PFSK-1 (cell line): ENCODE results near the gene DST.

ENCODE experiments used
- FOXP2 ChIP-seq: optimal IDR thresholded peaks from 2 replicates; pipeline ENCODE3; 2011; ENCODE audit warnings: borderline replicate concordance, control low read depth, inconsistent platforms; ENCODE audit not compliant: insufficient read depth; ENCODE audit errors: extremely low read length, extremely low read depth
- POLR2AphosphoS5 ChIP-seq: IDR thresholded peaks from 2 replicates; pipeline ENCODE4 v1.6.1; 2012; ENCODE audit warnings: low read depth, mild to moderate bottlenecking, control low read depth, low read length, moderate library complexity
- REST ChIP-seq, 2 experiments: IDR thresholded peaks; 2 replicates each; pipeline versions ENCODE4 v1.6.1 to v1.8.0; 2011 to 2012; ENCODE audit warnings: low read depth in 2 of 2, low read length in 2 of 2, control low read depth in 1 of 2, inconsistent platforms in 1 of 2, mild to moderate bottlenecking in 1 of 2, moderate library complexity in 1 of 2; ENCODE audit not compliant: insufficient read depth in 1 of 2
- SIN3A ChIP-seq: IDR thresholded peaks from 2 replicates; pipeline ENCODE4 v1.6.1; 2012; ENCODE audit warnings: mild to moderate bottlenecking, low read length, moderate library complexity, borderline replicate concordance; ENCODE audit not compliant: insufficient read depth
- TAF1 ChIP-seq: IDR thresholded peaks from 2 replicates; pipeline ENCODE4 v1.6.1; 2012; ENCODE audit warnings: low read length, control low read depth, borderline replicate concordance; ENCODE audit not compliant: insufficient read depth

The DST gene

GRCh38 chr6:56511591-56511990, 131.1 kb downstream of the DST start:
- TF ChIP-seq SIN3A: no peak
- TF ChIP-seq POLR2AphosphoS5: no peak

GRCh38 chr6:56510984-56511531, 131.6 kb downstream of the DST start:
- no peak for TF ChIP-seq SIN3A
- TF ChIP-seq REST (IDR thresholded peaks at IDR 0.05; ENCODE audit: insufficient read depth in 1 of 2, low read depth in 2 of 2, low read length in 2 of 2): no peak
- TF ChIP-seq TAF1: no peak
- no peak for TF ChIP-seq FOXP2
- no peak for TF ChIP-seq POLR2AphosphoS5

- no peak for TF ChIP-seq SIN3A
- no peak for TF ChIP-seq POLR2AphosphoS5
- TF ChIP-seq TAF1: no peak
- TF ChIP-seq FOXP2: no peak
- no peak for TF ChIP-seq REST (IDR thresholded peaks at IDR 0.05; ENCODE audit: insufficient read depth in 1 of 2, low read depth in 2 of 2, low read length in 2 of 2)
Observed at GRCh38 chr6:56509031-56509430, 133.7 kb downstream of the DST start.

- TF ChIP-seq FOXP2: no peak
- TF ChIP-seq SIN3A: no peak
- no peak for TF ChIP-seq REST (IDR thresholded peaks at IDR 0.05; ENCODE audit: insufficient read depth in 1 of 2, low read depth in 2 of 2, low read length in 2 of 2)
- no peak for TF ChIP-seq TAF1
- no peak for TF ChIP-seq POLR2AphosphoS5
Observed at GRCh38 chr6:56507517-56507916, 135.2 kb downstream of the DST start.

GRCh38 chr6:56505512-56506260, 137.0 kb downstream of the DST start:
- no peak for TF ChIP-seq POLR2AphosphoS5

- TF ChIP-seq REST (IDR thresholded peaks at IDR 0.05; ENCODE audit: insufficient read depth in 1 of 2, low read depth in 2 of 2, low read length in 2 of 2): no peak
- TF ChIP-seq FOXP2: no peak
- no peak for TF ChIP-seq TAF1
- TF ChIP-seq SIN3A: no peak
- TF ChIP-seq POLR2AphosphoS5: no peak
Observed at GRCh38 chr6:56501993-56502392, 140.7 kb downstream of the DST start.
